ENCODE results near the gene CLEC20A. TPM values are rescaled to one million over a fixed set of nuclear protein-coding genes. Genes with fewer than 3 reads are reported as not detected.

The CLEC20A gene
- total RNA-seq, 1 experiment from 2014 or later, result not detected

- TF ChIP-seq CTCF (conservative IDR thresholded peaks at IDR 0.05) (peak; percentile 99), EZH2 (IDR thresholded peaks at IDR 0.05; ENCODE audit: low read depth) (no peak)
- no peaks in the 10 kb centered on the region for H4K20me1 ChIP-seq (ENCODE audit: insufficient read depth)
- peaks cover 19% of the 10 kb centered on the region; the same call in 1 of the 2 replicates for H3K79me2 ChIP-seq (ENCODE audit: low read depth)
- H2AFZ ChIP-seq, result peak overlapping the region; percentile 87
- ChIA-PET CTCF (interaction anchor here (0.6 to 1.4 kb wide), 9 partner anchors 11 to 827 kb away, joined by 3 to 14 read pairs (median 4); no protein-coding TSS in a partner anchor), POLR2A (ENCODE audit: unreplicated experiment) (interaction anchor here (0.6 kb wide), 1 partner anchor 272 kb away, joined by 3 read pairs; no protein-coding TSS in a partner anchor)
- H3K9me2 ChIP-seq (ENCODE audit: insufficient read depth), result no peaks in the 10 kb centered on the region
- H3K27me3 ChIP-seq (ENCODE audit: insufficient read depth, low read depth), result no peaks in the 10 kb centered on the region
- H3K4me3 ChIP-seq, result peak overlapping the region; percentile 67
- intact Hi-C loops (cut with micrococcal nuclease; ENCODE audit: unreplicated experiment), result loop anchor here (1.0 to 5.0 kb wide), 7 partner anchors 142 to 752 kb away; no protein-coding TSS in a partner anchor
- 0 out of 2 replicates have a peak, but pooled peaks cover 4% of the 10 kb centered on the region for H3K9me3 ChIP-seq (ENCODE audit: insufficient read depth, low read depth)
- no peaks in the 10 kb centered on the region for H3K36me3 ChIP-seq (ENCODE audit: low read depth)
- H3K27ac ChIP-seq, result peak overlapping the region; percentile 58
- H3K4me2 ChIP-seq, result peak overlapping the region; percentile 84
- H3F3A ChIP-seq (ENCODE audit: insufficient read depth, low read depth), result peaks cover 38% of the 10 kb centered on the region
- DNase-seq, result peak; percentile 70 to 94
- no TSS peak for BruUV-seq (replicated peaks)
- H3K4me1 ChIP-seq (replicated peaks; ENCODE audit: insufficient read depth), result peaks cover 53% of the 10 kb centered on the region
Observed at GRCh38 chr1:178542554-178543289, 46.0 kb upstream of the CLEC20A start.

DNA sequence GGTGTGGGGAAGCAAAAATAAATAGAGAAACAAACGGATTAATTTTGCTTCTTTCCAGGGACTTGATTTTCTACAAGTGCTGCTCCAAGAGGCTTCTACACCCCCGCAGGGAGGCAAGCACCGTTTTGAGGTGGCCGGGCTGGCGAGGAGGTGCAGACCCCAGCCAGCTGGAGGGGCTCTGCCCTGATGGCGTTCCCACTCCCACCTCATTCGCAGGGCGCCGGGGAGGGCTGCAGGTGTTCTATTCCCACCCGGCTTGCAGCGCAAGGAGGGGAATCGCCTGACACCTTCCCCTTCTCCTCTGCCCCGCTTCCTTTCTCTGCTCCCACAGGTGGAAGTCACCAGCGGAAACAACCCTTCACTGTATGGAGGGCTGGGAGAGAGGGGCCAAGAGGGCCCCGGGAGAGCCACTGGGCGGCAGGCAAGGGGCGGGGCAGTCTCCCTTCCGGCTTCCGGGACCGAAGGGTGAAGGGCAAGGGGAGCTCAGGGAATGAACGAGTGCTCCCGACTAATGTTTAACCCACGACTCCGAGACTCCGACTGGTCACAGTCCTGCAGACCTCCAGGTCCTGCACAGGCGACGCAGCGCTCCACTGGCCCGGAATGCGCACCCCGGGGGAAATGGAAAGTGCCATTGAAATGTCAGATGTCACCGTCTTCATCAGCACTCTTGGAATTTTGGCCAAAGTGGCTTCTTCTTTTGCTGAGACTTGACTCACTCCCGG is 45.2 kb upstream of the CLEC20A start:
- H2AFZ ChIP-seq, result peak overlapping the region; percentile 87
- POLR2A ChIA-PET (ENCODE audit: unreplicated experiment), result interaction anchor here (0.6 kb wide), 2 partner anchors 273 to 825 kb away, joined by 3 to 5 read pairs; no protein-coding TSS in a partner anchor
- peak in 1 of 2 experiments; percentile 40 for DNase-seq

More for the DNA sequence above, 45.2 kb upstream of the CLEC20A start:
- Histone ChIP-seq H3K36me3 (ENCODE audit: low read depth) (no peaks in the 10 kb centered on the region), H3K27ac (peak overlapping the region; percentile 58; the same call in 1 of the 2 replicates), H4K20me1 (ENCODE audit: insufficient read depth) (no peaks in the 10 kb centered on the region), H3F3A (ENCODE audit: insufficient read depth, low read depth) (peaks cover 45% of the 10 kb centered on the region), H3K4me1 (replicated peaks; ENCODE audit: insufficient read depth) (peaks cover 60% of the 10 kb centered on the region), H3K27me3 (ENCODE audit: insufficient read depth, low read depth) (no peaks in the 10 kb centered on the region), H3K4me3 (peak overlapping the region; percentile 67), H3K9me3 (ENCODE audit: insufficient read depth, low read depth) (0 out of 2 replicates have a peak, but pooled peaks cover 4% of the 10 kb centered on the region), H3K9me2 (ENCODE audit: insufficient read depth) (no peaks in the 10 kb centered on the region), H3K4me2 (peak overlapping the region; percentile 84), H3K79me2 (ENCODE audit: low read depth) (peaks cover 19% of the 10 kb centered on the region; the same call in 1 of the 2 replicates)
- no TSS peak for BruUV-seq (replicated peaks)
- TF ChIP-seq EZH2 (IDR thresholded peaks at IDR 0.05; ENCODE audit: low read depth) (no peak), CTCF (conservative IDR thresholded peaks at IDR 0.05) (no peak)
- CTCF ChIA-PET, result interaction anchor here (0.5 to 1.4 kb wide), 3 partner anchors 10 to 696 kb away, joined by 3 to 19 read pairs (median 4); no protein-coding TSS in a partner anchor
- intact Hi-C loops (cut with micrococcal nuclease; ENCODE audit: unreplicated experiment), result loop anchor here (1.0 to 5.0 kb wide), 7 partner anchors 143 to 753 kb away; no protein-coding TSS in a partner anchor
